Liver (tissue), 9 donors: ENCODE data around the gene ATG14. TPM values are rescaled to one million over a fixed set of nuclear protein-coding genes. Genes with fewer than 3 reads are reported as not detected.

Experiments
- DNase-seq: peaks from one replicate; pipeline ENCODE4 v3.0.0-alpha.2; 2017; ENCODE audit warnings: low spot score
- H3K27ac ChIP-seq, 2 donors: one replicate each; pipeline ENCODE4 v1.7.0; 2013; ENCODE audit warnings: inconsistent platforms in 2 of 2, low read length in 2 of 2, control low read depth in 1 of 2, low read depth in 1 of 2, mild to moderate bottlenecking in 1 of 2
- H3K27me3 ChIP-seq, 4 donors: one replicate each; pipeline versions ENCODE4 v1.6.1 to v1.7.0; 2013; ENCODE audit warnings: low read length in 3 of 4, inconsistent platforms in 1 of 4, mild to moderate bottlenecking in 1 of 4, moderate library complexity in 1 of 4; ENCODE audit not compliant: control insufficient read depth in 4 of 4, insufficient read depth in 4 of 4
- H3K36me3 ChIP-seq, 4 donors: one replicate each; pipeline versions ENCODE4 v1.6.1 to v1.7.0; 2013; ENCODE audit warnings: low read length in 3 of 4, mild to moderate bottlenecking in 3 of 4, low read depth in 1 of 4, moderate library complexity in 1 of 4; ENCODE audit not compliant: control insufficient read depth in 4 of 4, insufficient read depth in 3 of 4
- H3K4me1 ChIP-seq, 4 donors: one replicate each; pipeline versions ENCODE4 v1.6.1 to v1.7.0; 2013; ENCODE audit warnings: low read length in 3 of 4, mild to moderate bottlenecking in 3 of 4, moderate library complexity in 1 of 4; ENCODE audit not compliant: control insufficient read depth in 4 of 4, insufficient read depth in 4 of 4
- H3K4me3 ChIP-seq, 3 donors: one replicate each; pipeline versions ENCODE4 v1.6.1 to v1.7.0; 2013; ENCODE audit warnings: low read length in 3 of 3, control low read depth in 1 of 3, low read depth in 1 of 3, mild to moderate bottlenecking in 1 of 3
- H3K9ac ChIP-seq, 2 donors: one replicate each; pipeline ENCODE4 v1.7.0; 2013; ENCODE audit warnings: low read length in 2 of 2, mild to moderate bottlenecking in 2 of 2, moderate library complexity in 2 of 2, control low read depth in 1 of 2, low read depth in 1 of 2
- H3K9me3 ChIP-seq, 4 donors: one replicate each; pipeline versions ENCODE4 v1.6.1 to v1.7.0; 2013; ENCODE audit warnings: low read length in 3 of 4; ENCODE audit not compliant: control insufficient read depth in 4 of 4
- FOXA1 ChIP-seq: IDR thresholded peaks from 2 replicates; pipeline ENCODE4 v1.6.1; 2016; ENCODE audit warnings: antibody characterized with exemption
- GABPA ChIP-seq, 2 donors: IDR thresholded peaks in 1 of 2; conservative IDR thresholded peaks in 1 of 2; 2 replicates each; pipeline ENCODE4 v1.6.1; 2016; ENCODE audit warnings: antibody characterized with exemption in 2 of 2, mild to moderate bottlenecking in 1 of 2, moderate library complexity in 1 of 2
- HNF4A ChIP-seq, 2 donors: conservative IDR thresholded peaks; 2 replicates each; pipeline ENCODE4 v1.6.1; 2016; ENCODE audit warnings: antibody characterized with exemption in 2 of 2, mild to moderate bottlenecking in 2 of 2
- RAD21 ChIP-seq, 2 donors: IDR thresholded peaks; 2 replicates each; pipeline ENCODE4 v1.6.1; 2016; ENCODE audit warnings: antibody characterized with exemption in 2 of 2, mild to moderate bottlenecking in 2 of 2
- RXRA ChIP-seq, 2 donors: IDR thresholded peaks; 2 replicates each; pipeline ENCODE4 v1.6.1; 2017 to 2018; ENCODE audit warnings: antibody characterized with exemption in 2 of 2, mild to moderate bottlenecking in 1 of 2
- SP1 ChIP-seq: IDR thresholded peaks from 2 replicates; pipeline ENCODE4 v1.6.1; 2018; ENCODE audit warnings: antibody characterized with exemption, mild to moderate bottlenecking
- WGBS: extraction: QIAGEN DNeasy Blood & Tissue Kit; methylation state at CpG from one replicate; pipeline ENCODE4 v1.1.7; 2013; 5-methylcytosine and 5-hydroxymethylcytosine counted together
- polyA plus RNA-seq, 2 donors: library from polyadenylated mRNA; stranded (reverse) in 1 of 2; unstranded in 1 of 2; fragments of 200-250 nt in 1 of 2; fragments of >200 nt in 1 of 2; fragmentation: Nextera tagmentation in 1 of 2; extraction: Ambion mirVana in 1 of 2; gene quantifications; one replicate each; pipeline versions ENCODE4 v1.2.1 to v1.2.3, GENCODE V29; 2013 to 2015
- total RNA-seq, 2 donors: library from RNA; depleted of rRNA; stranded (reverse); fragments of >200 nt; gene quantifications; one replicate each; pipeline ENCODE4 v1.2.3, GENCODE V29; 2014
- TF ChIP-seq, protein P1 (sequence below): IDR thresholded peaks from 2 replicates; pipeline ENCODE4 v1.6.1; 2016; ENCODE audit warnings: antibody characterized with exemption, mild to moderate bottlenecking
- TF ChIP-seq, protein P2 (sequence below): IDR thresholded peaks from 2 replicates; pipeline ENCODE4 v1.6.1; 2016; ENCODE audit warnings: antibody characterized with exemption
- TF ChIP-seq, protein P3 (sequence below): IDR thresholded peaks from 2 replicates; pipeline ENCODE4 v1.6.1; 2016; ENCODE audit warnings: antibody characterized with exemption
- donor health status: healthy.
- donor health status: healthy.
- donor health status: healthy.
- donor health status: healthy.
- donor health status: healthy.

ATG14 gene
- total and polyA plus RNA-seq, 4 donors: 1.9 to 16.0 (median 4.4) TPM

DNA sequence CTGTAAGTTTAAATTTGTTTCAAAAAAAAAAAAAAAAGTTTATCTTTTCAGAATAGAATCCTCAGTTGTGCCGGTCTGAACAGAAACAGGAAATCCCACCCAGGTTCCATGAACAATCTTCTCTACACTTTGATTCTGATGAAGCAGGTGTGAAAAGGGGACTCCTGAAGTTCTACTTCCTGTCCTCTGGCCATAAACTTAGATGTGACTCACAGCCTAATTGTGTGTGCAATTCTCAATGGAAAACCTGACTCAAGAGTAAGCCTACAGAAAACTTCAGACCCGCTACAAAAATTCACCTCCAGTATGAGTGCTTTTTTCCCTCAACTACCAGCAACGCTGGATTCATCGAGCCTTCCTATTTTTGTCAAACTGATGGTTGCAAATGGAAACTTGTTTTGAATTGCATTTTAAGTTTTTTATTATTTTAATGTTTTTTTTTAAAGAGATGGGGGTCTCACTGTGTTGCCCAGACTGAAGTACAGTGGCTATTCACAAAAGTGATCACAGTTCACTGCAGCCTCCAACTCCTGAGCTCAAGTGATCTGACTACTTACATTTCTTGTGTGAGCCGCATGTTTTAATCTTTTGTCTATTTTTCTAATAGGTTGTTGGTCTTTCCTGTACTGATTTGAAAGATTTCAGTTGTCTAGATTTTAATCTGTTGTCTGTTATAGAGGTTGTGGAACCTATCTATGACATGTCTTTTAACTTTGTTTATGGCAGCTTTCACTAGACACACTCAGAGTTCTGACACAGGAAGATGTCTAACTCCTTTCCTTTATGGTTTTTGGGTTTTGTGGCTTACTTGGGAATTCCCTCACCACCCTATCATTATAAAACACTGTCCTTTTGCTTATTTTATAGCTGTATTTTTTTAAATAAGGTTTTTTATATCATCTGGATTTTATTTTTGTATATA lies 37.6 kb downstream of the ATG14 start:
- TF ChIP-seq FOXA1: no peak
- no peak for TF ChIP-seq RXRA (IDR thresholded peaks at IDR 0.05)
- TF ChIP-seq RAD21 (IDR thresholded peaks at IDR 0.05): no peak
- TF ChIP-seq, protein P1, sequence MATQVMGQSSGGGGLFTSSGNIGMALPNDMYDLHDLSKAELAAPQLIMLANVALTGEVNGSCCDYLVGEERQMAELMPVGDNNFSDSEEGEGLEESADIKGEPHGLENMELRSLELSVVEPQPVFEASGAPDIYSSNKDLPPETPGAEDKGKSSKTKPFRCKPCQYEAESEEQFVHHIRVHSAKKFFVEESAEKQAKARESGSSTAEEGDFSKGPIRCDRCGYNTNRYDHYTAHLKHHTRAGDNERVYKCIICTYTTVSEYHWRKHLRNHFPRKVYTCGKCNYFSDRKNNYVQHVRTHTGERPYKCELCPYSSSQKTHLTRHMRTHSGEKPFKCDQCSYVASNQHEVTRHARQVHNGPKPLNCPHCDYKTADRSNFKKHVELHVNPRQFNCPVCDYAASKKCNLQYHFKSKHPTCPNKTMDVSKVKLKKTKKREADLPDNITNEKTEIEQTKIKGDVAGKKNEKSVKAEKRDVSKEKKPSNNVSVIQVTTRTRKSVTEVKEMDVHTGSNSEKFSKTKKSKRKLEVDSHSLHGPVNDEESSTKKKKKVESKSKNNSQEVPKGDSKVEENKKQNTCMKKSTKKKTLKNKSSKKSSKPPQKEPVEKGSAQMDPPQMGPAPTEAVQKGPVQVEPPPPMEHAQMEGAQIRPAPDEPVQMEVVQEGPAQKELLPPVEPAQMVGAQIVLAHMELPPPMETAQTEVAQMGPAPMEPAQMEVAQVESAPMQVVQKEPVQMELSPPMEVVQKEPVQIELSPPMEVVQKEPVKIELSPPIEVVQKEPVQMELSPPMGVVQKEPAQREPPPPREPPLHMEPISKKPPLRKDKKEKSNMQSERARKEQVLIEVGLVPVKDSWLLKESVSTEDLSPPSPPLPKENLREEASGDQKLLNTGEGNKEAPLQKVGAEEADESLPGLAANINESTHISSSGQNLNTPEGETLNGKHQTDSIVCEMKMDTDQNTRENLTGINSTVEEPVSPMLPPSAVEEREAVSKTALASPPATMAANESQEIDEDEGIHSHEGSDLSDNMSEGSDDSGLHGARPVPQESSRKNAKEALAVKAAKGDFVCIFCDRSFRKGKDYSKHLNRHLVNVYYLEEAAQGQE: no peak
- TF ChIP-seq, protein P2, sequence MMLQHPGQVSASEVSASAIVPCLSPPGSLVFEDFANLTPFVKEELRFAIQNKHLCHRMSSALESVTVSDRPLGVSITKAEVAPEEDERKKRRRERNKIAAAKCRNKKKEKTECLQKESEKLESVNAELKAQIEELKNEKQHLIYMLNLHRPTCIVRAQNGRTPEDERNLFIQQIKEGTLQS: no peak
- TF ChIP-seq HNF4A (conservative IDR thresholded peaks at IDR 0.05): no peak
- no peak overlapping the region for H3K27ac ChIP-seq
- H3K36me3 ChIP-seq: peaks cover 7 to 44% (median 37%) of the 10 kb centered on the region in 4 donors
- no peaks in the 10 kb centered on the region for H3K27me3 ChIP-seq
- DNase-seq: no peak
- H3K9me3 ChIP-seq: no peaks in the 10 kb centered on the region
- H3K4me1 ChIP-seq: no peaks in the 10 kb centered on the region
- no peak overlapping the region for H3K9ac ChIP-seq
- 80% methylated on average over 5 of the region's 5 CpGs for WGBS
- no peak overlapping the region for H3K4me3 ChIP-seq

DNA sequence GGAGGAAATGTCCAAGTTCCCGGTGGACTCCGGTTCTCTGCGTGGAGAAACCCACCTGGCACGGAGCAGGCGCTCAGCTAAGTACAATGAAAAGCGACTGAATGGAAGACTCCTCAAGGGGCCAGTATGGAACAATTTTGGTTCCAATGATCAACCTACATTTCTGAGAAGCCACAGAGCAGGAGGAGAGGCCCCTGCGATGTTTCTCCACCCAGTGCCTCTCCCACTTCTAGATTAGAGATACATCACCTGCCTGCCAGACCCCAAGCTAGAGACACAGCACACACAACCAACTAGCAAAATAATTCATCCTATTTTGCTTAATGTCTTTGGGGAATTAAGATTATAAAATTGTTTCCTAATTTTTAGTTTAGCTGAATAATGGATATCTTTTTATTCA lies 38.8 kb downstream of the ATG14 start:
- WGBS: 87% methylated on average over 7 of the region's 7 CpGs
- H3K36me3 ChIP-seq: peaks cover 9 to 40% (median 36%) of the 10 kb centered on the region in 4 donors
- TF ChIP-seq, protein P3, sequence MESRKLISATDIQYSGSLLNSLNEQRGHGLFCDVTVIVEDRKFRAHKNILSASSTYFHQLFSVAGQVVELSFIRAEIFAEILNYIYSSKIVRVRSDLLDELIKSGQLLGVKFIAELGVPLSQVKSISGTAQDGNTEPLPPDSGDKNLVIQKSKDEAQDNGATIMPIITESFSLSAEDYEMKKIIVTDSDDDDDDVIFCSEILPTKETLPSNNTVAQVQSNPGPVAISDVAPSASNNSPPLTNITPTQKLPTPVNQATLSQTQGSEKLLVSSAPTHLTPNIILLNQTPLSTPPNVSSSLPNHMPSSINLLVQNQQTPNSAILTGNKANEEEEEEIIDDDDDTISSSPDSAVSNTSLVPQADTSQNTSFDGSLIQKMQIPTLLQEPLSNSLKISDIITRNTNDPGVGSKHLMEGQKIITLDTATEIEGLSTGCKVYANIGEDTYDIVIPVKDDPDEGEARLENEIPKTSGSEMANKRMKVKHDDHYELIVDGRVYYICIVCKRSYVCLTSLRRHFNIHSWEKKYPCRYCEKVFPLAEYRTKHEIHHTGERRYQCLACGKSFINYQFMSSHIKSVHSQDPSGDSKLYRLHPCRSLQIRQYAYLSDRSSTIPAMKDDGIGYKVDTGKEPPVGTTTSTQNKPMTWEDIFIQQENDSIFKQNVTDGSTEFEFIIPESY: no peak
- no peak for TF ChIP-seq GABPA (IDR thresholded peaks at IDR 0.05 in 1 of 2, conservative IDR thresholded peaks at IDR 0.05 in 1 of 2)
- no peak for TF ChIP-seq SP1
- TF ChIP-seq, protein P1: no peak
- no peak for TF ChIP-seq RAD21 (IDR thresholded peaks at IDR 0.05)

More for the DNA sequence above, 38.8 kb downstream of the ATG14 start:
- no peak overlapping the region for H3K9ac ChIP-seq
- H3K9me3 ChIP-seq: no peaks in the 10 kb centered on the region
- H3K4me3 ChIP-seq: no peak overlapping the region
- no peaks in the 10 kb centered on the region for H3K4me1 ChIP-seq
- DNase-seq: no peak
- no peaks in the 10 kb centered on the region for H3K27me3 ChIP-seq
- H3K27ac ChIP-seq: no peak overlapping the region
